Lung (tissue), 12 donors: Measurements from ENCODE around the gene PLA2G2C. TPM values are rescaled to one million over a fixed set of nuclear protein-coding genes. Genes with fewer than 3 reads are reported as not detected.

Experiments used
- ATAC-seq: fragments of 200-7000 bp; cut with Tn5 transposase; one replicate; pipeline ENCODE4 v1.9.1; 2020; ENCODE audit warnings: moderate number of reproducible peaks; ENCODE audit not compliant: insufficient read depth, low FRiP score
- DNase-seq, 3 donors: peaks; one replicate each; pipeline ENCODE4 v3.0.0-alpha.2; 2013 to 2017
- H3K27ac ChIP-seq, 2 donors: one replicate each; pipeline ENCODE4 v1.5.1; 2013; ENCODE audit warnings: mild to moderate bottlenecking in 2 of 2, moderate library complexity in 2 of 2, control low read depth in 1 of 2, inconsistent platforms in 1 of 2, low read depth in 1 of 2, low read length in 1 of 2
- H3K27me3 ChIP-seq, 3 donors: one replicate each; pipeline ENCODE4 v1.5.1; 2013; ENCODE audit warnings: low read length in 2 of 3; ENCODE audit not compliant: control insufficient read depth in 3 of 3, insufficient read depth in 3 of 3
- H3K36me3 ChIP-seq, 4 donors: one replicate each; pipeline ENCODE4 v1.5.1; 2013; ENCODE audit warnings: low read length in 4 of 4, mild to moderate bottlenecking in 1 of 4, moderate library complexity in 1 of 4; ENCODE audit not compliant: control insufficient read depth in 4 of 4, insufficient read depth in 4 of 4
- H3K4me1 ChIP-seq, 5 donors: one replicate each; pipeline ENCODE4 v1.5.1; 2013; ENCODE audit warnings: low read length in 5 of 5, mild to moderate bottlenecking in 2 of 5, moderate library complexity in 1 of 5; ENCODE audit not compliant: control insufficient read depth in 5 of 5, insufficient read depth in 5 of 5
- H3K4me3 ChIP-seq: one replicate; pipeline ENCODE4 v1.5.1; 2013; ENCODE audit warnings: mild to moderate bottlenecking, control low read depth, moderate library complexity
- H3K9ac ChIP-seq, 2 donors: one replicate each; pipeline ENCODE4 v1.5.1; 2013; ENCODE audit warnings: low read length in 2 of 2, control low read depth in 1 of 2; ENCODE audit not compliant: insufficient read depth in 1 of 2
- H3K9me3 ChIP-seq, 4 donors: one replicate each; pipeline ENCODE4 v1.5.1; 2013; ENCODE audit warnings: low read length in 3 of 4, mild to moderate bottlenecking in 1 of 4, moderate library complexity in 1 of 4; ENCODE audit not compliant: control insufficient read depth in 4 of 4, insufficient read depth in 3 of 4
- WGBS, 2 donors: extraction: QIAGEN DNeasy Blood & Tissue Kit; methylation state at CpG; one replicate each; pipeline ENCODE4 v1.1.7; 2013; 5-methylcytosine and 5-hydroxymethylcytosine counted together
- polyA plus RNA-seq, 2 donors: library from polyadenylated mRNA; stranded (reverse); fragments of 200-250 nt; gene quantifications; one replicate each; pipeline ENCODE4 v1.2.1, GENCODE V29; 2013
- total RNA-seq, 2 donors: library from RNA; depleted of rRNA in 1 of 2; stranded (reverse); fragments of >200 nt in 1 of 2; gene quantifications; one replicate each; pipeline ENCODE4 v1.2.1, GENCODE V29; 2014 to 2021
- TF ChIP-seq, protein P1 (sequence below): IDR thresholded peaks from 2 replicates; pipeline ENCODE4 v1.5.1; 2012; ENCODE audit warnings: mild to moderate bottlenecking; ENCODE audit errors: control extremely low read depth, extremely low read depth
- donor health status: control.
- donor health status: control.
- donor health status: Bipolar disorder and iron deficiency.
- donor health status: healthy.
- donor health status: DM: yes; HTN: yes; CAD: no.

The PLA2G2C gene
- total and polyA plus RNA-seq, 4 donors = 0.09 TPM; not detected in 3

GRCh38 chr1:20114021-20114648, 72.2 kb downstream of the PLA2G2C start:
- Histone ChIP-seq H3K36me3 (no peaks in the 10 kb centered on the region), H3K9ac (no peak overlapping the region), H3K9me3 (no peaks in the 10 kb centered on the region), H3K27ac (no peak overlapping the region), H3K4me1 (peaks cover 0 to 1% (median 0%) of the 10 kb centered on the region in 5 donors), H3K4me3 (no peak overlapping the region), H3K27me3 (peaks cover 0 to 12% (median under 1%) of the 10 kb centered on the region in 3 donors)
- WGBS, 2 donors = 68 to 71% methylated on average over 15 of the region's 15 CpGs
- ATAC-seq (no peak), DNase-seq (no peak)
- TF ChIP-seq, protein P1, sequence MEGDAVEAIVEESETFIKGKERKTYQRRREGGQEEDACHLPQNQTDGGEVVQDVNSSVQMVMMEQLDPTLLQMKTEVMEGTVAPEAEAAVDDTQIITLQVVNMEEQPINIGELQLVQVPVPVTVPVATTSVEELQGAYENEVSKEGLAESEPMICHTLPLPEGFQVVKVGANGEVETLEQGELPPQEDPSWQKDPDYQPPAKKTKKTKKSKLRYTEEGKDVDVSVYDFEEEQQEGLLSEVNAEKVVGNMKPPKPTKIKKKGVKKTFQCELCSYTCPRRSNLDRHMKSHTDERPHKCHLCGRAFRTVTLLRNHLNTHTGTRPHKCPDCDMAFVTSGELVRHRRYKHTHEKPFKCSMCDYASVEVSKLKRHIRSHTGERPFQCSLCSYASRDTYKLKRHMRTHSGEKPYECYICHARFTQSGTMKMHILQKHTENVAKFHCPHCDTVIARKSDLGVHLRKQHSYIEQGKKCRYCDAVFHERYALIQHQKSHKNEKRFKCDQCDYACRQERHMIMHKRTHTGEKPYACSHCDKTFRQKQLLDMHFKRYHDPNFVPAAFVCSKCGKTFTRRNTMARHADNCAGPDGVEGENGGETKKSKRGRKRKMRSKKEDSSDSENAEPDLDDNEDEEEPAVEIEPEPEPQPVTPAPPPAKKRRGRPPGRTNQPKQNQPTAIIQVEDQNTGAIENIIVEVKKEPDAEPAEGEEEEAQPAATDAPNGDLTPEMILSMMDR = no peak

Other genes starting within 250 kb of the PLA2G2C start
- 10 to 100 TPM in 1 of 2 donors, 1 to 10 TPM in 1; 1.8 to 33.1 TPM for gene PLA2G2A, start 206.9 kb downstream of the PLA2G2C start, total RNA-seq
- gene PLA2G2A, start 206.9 kb downstream of the PLA2G2C start, polyA plus RNA-seq = 100 to 1,000 TPM in 1 of 2 donors, 10 to 100 TPM in 1; 29.5 to 168 TPM
- gene PLA2G5, start 116.3 kb downstream of the PLA2G2C start, total RNA-seq = 1 to 10 TPM; 1.1 to 6.5 TPM
- gene PLA2G5, start 116.3 kb downstream of the PLA2G2C start, polyA plus RNA-seq = 1 to 10 TPM; 1.4 to 3.8 TPM
- under 1 TPM in 1 of 2 donors, not detected in 1; 0.57 TPM for gene PLA2G2D, start 67.0 kb downstream of the PLA2G2C start, total RNA-seq
- under 1 TPM; 0.06 TPM for gene PLA2G2D, start 67.0 kb downstream of the PLA2G2C start, polyA plus RNA-seq
- gene PLA2G2F, start 47.2 kb downstream of the PLA2G2C start, total RNA-seq = not detected
- not detected for gene PLA2G2F, start 47.2 kb downstream of the PLA2G2C start, polyA plus RNA-seq
- gene UBXN10, start 422 bp downstream of the PLA2G2C start, total RNA-seq = 10 to 100 TPM; 19.2 to 19.7 TPM
- gene UBXN10, start 422 bp downstream of the PLA2G2C start, polyA plus RNA-seq = 1 to 10 TPM; 2.5 to 5.3 TPM
- under 1 TPM; 0.31 to 0.40 TPM for gene VWA5B1, start 104.4 kb upstream of the PLA2G2C start, total RNA-seq
- under 1 TPM; 0.02 to 0.22 TPM for gene VWA5B1, start 104.4 kb upstream of the PLA2G2C start, polyA plus RNA-seq